Forelimb muscle (tissue), 1 donor: ENCODE measurements around the gene SERINC3. TPM values are rescaled to one million over a fixed set of nuclear protein-coding genes. Genes with fewer than 3 reads are reported as not detected.

Experiments
- DNase-seq: peaks from one replicate; pipeline ENCODE4 v3.0.0-alpha.2; 2013; ENCODE audit warnings: low read depth
- polyA plus RNA-seq: library from polyadenylated mRNA; unstranded; fragments of 120-200 nt; gene quantifications from one replicate; pipeline ENCODE4 v1.2.1, GENCODE V29; 2013; ENCODE audit not compliant: insufficient read length

Gene SERINC3
- polyA plus RNA-seq, 1 donor: 52.6 TPM

DNA sequence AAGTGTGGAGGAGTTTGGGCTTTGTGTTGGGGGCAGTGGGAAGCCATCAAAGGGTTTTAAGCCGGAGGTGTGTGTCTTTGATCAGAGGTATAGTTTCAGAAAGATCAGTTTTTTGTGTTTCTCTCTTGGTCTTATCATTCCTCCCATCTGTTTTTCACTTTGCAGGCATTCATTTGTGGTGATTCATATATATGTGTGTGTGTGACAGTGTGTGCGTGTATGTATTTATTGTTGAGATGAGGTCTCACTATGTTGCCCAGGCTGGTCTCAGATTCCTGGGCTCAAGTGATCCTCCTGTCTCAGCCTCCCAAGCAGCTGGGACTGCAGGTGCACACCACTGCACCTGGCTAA is 11.1 kb upstream of the SERINC3 start:
- no peak for DNase-seq

DNA sequence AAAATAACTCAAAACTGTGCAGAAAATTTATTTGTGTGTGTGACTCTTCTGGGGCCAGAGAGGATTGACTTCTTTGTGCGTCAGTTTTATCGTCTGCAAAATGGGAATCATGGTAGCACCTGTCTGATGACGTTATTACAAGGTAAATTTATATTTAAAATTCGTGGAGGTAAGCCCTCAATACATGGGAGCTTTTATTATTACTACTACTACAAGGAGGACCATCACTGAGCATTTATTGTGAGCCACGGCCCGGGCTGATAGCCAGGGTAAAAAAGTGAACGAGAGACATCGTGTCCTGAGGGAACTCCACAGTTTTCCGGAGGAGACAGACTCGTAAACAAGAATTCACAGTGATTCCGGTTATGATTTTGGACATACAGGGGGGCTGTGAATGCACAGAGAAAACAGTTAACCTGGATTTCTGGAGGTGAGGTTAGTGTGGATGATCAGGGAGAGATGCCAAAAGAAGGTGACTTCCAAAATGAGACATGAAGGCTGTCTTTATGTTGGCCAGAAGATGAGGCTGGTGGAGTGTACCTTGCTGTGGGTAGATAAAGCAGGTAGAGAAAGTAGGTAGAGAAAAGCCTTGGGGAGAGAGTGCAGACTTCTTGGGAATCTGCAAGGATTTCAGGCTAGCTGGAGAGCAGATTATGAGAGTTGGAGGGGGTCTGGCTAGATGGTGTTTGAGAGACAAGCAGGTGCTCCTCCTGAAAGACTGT is 10.6 kb upstream of the SERINC3 start:
- DNase-seq: no peak

DNA sequence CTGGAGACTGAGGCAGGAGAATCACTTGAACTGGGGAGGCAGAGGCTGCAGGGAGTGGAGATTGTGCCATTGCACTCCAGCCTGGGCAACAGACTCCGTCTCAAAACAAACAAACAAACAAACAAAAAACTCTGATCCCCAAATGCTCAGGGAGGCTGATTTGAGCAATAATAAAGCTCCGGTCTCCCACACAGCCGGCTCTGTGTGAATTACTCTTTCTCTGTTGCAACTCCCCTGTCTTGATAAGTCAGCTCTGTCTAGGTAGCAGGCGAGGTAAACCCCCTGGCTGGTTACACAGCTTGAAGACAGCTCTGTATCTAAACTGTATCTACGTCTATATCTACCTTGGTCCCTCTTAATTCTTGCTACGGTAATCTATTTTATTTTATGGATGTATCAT is 6.4 kb upstream of the SERINC3 start:
- no peak for DNase-seq

DNA sequence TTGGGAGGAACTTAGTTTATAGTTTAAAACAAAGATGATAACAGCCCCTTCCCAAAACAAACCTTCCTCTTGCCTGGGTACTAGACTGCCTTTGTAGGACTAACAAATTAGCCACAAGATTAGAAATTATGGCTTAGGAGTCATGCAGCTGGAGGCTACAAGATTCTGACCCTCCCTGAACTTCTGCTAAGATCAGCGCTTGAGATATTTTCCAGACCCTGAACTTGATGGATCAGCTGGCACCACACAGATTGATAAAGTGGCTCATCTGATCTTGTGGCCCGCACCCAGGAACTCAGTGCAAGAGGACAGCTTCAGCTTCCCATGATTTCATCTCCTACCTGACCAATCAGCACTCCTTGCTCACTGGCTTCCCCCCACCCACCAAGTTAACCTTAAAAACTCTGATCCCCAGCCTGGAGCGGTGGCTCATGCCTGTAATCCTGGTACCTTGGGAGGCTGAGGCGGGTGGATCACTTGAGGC is 5.9 kb upstream of the SERINC3 start:
- no peak for DNase-seq

DNA sequence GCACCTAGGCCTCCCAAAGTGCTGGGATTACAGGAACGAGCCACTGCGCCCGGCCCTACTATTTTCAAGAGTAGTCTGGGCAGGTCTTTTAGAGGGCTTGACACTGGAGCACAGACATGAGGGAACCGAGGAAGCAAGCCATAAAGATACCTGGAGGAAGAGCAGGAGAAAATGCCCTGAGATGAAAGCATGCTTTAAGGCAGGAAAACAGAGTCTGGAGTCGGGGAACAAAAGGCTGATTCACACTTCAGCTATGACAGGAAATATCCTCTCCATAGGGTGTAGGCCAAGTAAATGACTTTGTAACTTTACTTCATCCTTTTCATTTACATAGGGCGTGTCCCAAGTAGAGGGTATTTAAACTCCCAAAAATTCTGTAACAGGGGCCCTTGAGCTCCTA is 4.3 kb upstream of the SERINC3 start:
- DNase-seq: no peak

DNA sequence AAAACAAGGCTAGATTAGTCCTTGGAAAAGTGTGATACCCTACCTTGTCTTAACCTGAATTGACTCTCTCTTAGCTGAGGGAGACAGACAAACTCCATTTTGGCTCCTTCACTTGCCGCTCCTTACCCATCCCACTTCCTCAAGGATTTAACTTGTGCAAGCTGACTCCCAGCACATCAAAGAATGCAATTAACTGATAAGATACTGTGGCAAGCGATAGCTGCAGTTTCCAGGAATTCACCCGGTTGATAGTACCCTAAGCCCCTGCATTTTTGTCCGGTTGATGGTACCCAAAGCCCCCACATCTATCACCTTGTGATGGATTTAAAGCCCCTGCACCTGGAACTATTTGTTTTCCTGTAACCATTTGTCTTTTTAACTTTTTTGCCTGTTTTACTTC is 1.9 kb upstream of the SERINC3 start:
- DNase-seq: no peak

DNA sequence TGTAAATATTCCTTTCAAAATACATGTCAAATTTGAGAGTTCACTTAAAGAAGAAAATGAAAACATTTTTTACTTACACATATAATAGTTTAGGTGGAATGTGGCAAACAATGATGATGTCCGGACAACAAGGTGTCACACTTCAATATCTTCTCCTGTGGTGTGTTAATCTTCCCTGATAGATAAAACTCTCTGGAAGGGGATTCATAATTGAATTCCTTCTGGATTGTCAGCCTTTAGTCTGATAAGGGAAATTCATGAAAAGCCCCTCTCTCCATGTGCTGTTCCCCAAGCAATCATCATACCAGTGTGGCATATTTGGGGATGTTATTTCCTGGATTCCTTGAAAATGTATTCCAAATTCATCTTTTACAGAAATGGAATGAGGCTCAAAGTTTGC is 971 bp upstream of the SERINC3 start:
- DNase-seq: no peak

DNA sequence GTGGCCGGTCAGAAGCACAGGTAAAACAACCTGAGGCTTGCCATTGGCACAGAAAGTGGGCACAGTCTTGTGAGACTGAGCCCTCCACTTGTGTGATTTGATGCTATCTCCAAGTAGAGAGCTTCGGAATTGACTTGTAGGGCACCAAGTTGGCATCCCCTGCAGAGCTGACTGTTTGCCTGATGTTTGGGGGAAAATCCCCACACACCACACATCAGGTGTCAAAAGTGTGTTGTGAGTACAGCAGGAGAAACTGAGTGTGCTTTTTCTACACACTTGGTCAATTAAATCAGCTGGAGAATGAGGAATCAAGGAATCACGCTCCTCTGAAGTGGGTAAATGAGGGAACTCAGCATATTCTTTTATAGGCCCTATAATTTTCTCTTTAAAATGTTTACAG is 989 bp downstream of the SERINC3 start:
- DNase-seq: no peak

DNA sequence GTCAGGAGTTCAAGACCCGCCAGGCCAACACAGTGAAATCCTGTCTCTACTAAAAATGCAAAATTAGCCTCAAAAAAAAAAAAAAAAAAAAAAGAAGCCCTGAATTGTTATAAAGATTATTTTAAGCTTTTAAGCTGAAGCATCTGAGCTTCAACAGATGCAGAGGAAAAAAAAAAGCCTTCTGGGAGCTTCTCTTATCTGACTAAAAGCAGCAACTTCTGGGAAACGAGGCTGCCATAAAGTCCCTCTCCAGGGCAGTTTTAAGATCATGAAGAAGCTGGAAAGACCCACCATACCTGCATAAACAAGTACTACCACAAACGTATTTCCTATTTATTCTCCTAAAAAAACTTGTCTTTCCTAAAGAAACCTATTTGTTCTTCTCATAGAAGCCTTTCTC is 3.6 kb downstream of the SERINC3 start:
- no peak for DNase-seq

DNA sequence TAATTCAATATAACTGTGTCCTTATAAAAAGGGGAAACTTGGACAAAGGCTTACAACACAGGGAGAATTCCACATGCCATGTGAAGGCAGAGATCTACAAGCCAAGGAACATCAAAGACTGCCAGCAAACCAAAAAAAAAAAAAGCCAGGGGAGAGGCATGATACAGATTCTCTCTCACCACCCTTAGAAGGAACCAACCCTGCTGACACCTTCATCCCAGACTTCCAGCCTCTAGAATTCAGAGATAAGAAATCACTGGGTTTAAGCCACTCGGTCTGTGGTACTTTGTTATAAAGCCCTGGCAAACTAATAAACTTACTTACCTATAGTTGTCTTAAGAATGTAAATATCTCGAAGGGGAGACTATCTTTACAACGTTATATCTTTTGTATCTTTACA is 4.4 kb downstream of the SERINC3 start:
- DNase-seq: no peak

DNA sequence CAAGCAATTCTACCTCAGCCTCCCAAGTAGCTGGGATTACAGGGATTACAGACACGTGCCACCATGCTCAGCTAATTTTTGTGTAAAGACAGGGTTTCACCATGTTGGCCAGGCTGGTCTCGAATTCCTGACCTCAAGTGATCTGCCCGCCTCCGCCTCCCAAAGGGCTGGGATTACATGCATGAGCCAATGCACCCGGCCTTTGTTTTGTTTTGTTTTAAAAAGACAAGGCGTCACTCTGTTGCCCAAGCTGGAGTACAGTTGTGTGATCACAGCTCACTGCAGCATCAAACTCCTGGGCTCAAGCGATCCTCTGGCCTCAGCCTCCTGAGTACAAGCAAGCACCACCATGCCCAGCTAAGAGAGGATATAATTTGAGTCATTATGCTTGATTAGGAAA is 5.4 kb downstream of the SERINC3 start:
- no peak for DNase-seq

DNA sequence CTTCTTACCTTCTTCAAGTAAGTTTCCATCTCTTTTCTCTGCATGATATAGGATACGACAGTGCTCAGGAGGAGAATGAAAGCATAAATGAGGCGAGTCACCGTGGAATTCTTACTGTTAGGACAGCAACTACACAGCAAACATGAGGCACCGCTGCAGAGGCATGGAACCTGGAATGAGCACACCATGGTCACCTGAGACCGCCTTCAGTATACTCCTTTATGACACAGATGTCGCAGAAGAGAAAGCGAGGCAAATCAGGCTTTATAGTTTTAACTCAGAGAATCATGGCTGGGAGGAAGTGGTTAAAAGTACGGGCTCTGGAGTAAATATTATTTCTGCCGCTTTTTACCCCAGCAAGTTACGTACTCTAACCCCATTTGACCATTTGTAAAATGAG is 8.0 kb downstream of the SERINC3 start:
- no peak for DNase-seq

DNA sequence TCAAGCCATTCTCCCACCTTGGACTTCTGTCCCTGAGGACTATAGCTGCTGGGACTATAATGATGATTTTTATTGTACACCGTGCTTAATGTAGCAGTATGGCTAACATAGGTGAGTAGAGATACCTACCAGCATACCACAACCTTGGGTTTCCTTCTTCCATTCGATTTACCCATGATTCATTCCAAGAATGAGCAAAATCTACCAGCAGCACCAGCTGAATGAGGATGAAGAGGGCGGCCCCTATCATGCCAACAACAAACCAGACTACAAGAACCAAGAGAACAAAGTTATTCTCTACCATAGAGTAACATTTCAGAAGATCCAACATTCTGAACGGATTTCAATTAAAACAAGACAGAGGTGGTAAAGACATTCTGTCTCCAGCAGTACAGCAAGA is 12.1 kb downstream of the SERINC3 start:
- DNase-seq: no peak

DNA sequence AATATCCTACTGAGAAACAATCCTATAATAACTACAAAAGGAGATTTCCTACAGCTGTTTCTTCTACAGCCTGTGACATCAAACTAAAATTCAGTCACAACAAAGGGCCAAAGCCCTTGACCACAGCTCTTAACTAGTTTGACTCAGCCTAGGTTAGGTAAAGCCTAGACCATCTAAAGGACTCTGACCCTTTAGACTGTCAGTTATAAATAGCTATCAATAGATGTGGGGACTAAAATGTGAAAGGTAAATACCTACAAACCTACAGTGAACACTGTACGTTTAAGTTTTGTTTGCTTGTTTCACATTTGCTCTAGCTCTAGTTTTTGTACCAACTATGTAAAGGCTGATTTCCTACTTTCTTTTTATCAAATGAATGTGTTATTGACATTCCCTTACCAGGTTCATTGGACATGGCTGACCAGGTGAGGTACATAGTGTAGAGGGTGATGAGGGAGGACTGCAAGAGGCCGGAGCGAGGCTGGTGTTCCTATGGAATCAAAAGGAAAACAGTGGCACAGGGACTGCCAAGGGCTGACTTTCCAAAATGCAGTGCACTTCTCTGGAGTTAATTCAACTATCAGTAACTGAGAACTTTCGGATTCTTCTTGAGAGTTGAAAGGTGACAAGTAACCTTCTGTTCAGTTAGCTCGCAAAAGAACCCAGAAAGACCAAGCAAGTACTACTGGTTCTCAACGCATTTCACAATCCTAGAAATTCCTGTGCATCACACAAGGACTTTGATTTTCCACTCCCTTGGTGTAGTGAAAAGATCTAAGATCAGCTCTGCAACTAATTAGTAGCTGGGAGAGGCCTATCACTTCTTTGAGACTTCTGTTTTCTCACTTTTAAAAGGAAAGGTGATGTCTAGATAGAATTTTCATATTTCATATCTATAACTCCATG is 17.2 kb downstream of the SERINC3 start:
- DNase-seq: no peak

DNA sequence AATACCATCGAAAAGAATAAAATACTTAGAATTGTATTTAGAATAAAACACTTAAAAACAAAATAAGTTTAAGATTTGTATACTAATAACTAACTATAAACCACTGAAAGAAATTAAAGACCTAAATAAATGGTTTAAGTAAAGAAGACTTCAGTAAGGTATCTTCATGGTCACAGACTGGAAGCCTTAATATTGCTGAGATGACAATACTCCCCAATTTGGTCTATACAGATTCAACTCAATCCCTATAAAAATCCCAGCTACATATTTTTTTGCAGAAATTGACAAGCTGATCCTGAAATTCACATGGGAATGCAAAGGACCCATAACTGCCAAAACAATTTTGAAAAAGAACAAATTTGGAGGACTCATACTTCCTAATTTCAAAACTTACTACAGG is 18.9 kb downstream of the SERINC3 start:
- no peak for DNase-seq

DNA sequence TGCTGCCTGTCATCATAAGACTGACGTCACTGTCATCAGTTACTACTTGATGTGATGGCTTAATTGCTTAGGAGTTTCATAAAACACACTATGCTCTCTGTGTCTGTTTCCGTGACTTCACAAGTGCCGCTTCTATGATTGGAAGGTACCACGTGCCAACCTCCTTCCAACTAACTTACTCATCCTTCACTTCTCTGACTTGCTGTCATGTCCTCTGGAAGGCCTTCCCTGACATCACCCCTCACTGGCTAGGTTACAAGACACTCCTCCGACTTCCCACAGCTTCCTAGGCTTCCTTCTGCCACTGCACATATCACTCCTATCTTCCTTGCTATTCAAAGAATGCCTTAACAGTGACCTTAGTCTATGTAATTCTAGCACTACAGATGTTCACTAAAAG is 20.4 kb downstream of the SERINC3 start:
- DNase-seq: no peak

DNA sequence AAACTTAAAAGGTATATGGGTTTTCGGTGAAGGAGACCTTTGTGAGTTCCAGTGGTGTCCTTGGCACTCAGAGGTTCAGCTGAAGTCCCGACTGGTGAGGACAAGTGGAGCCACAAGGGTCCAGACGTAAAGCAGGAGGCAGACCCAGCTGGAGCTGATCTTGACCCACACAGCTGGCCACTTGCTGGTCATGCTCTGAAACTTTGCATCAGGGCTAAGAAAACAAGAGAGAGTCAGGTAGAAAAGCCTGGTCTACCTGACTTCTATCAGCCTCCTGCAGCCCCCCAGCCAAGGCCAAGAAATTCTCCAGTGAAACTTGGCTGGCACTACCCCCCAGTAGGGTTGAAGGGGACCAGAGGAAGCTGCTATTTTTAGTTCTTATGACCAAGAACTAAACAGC is 21.6 kb downstream of the SERINC3 start:
- no peak for DNase-seq

DNA sequence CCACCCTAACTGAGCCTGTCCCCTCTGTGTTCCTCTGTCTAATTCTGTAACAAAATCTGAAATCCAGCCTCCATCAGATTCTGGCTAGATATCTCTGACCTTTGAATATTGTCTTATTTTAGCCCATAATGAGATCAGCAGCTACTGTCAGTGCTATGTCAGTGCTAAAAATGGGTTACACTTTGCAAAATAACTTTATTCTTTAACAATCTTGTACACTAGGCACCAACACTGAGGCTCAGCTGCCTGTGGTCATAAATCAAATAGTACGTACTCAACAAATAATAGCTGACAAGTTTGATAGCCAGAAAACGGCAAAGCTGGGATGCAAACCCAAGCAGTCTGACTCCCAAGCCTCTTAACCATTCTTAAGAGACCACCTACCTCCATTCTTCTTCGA is 24.1 kb downstream of the SERINC3 start:
- DNase-seq: no peak

DNA sequence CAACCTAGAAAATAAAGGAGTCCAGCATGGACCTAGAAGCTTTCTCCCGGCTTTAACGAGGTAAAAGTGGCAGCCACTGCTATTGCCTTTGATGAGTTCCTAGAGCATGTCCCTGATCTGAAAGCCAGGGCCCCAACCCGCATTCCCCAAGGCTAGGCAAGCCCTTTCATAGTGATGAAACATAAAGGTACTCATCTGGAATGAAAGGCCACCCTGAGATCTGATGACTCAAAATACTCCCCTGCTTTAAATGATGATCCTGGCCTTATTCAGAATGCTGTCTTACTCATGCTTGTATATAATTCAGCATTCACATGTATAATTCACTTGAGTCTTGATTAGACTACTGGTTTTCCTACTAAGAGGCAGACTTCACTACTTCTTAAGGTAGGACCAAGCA is 24.9 kb downstream of the SERINC3 start:
- no peak for DNase-seq

DNA sequence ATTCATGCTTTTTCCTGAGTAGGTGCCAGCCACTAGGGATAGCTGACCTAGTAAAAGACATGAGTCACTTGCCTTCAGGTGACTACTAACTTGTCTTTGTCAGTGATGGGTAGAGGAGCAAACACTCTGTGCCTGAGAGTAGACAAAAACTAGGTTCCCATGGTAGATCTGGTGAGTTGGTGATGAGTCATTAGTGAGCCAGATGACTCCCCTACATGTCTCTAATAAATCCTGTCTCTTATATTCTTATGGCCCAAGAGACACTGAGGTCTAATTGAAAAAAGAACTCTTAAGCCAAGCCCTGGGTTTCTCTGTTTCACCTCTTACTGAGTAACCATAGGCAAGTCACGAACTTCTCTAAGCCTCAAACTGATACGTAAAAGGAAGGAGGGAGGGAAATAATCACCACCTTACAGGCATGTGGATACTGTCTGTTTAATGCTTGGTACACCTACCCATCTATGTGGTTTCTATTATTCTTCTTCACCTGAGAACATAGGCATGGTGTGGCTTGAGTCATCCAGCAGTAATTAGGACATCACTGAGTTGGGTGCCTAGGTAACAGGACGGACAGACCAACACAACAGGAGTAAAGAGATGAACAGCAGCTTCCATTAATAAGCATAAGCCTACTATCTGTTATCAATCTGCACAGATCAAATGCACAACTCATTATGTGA is 25.9 kb downstream of the SERINC3 start:
- DNase-seq: no peak

DNA sequence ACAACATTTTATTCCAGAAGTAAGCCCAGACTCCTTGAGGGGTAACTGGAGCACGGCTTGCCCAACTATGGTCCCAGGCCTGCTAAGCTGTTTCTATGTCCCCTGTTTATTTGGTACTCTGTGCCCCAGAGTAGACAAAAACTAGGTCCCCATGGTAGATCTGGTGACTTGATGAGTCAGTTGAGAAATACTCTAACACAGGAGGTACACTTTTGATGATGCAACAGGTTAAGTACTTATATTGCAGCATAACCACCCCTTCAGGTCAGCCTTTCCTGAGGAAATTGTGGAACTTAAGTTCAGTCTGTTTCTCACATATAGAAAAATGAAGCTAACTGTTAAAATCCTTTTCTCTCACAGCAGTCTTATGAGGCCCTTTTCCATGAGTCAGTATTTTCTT is 26.6 kb downstream of the SERINC3 start:
- no peak for DNase-seq

DNA sequence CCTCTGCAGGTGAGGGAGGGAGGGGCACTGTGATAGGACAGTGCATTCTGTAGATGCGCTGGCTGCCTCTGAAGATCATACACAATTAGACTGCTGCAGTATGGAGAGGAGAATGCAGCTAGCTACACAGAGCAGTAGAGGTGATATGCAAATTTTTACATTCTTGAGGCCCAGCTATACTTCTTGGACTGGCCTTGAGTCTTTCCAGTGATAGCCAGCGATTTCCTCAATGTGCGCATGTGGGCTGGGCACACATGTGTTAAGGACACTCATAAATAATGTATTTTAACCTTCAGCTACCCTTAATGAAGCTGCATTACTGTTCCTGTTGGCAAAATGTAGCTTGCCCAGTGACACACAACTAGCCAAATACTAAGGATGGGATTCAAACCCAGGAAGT is 27.2 kb downstream of the SERINC3 start:
- no peak for DNase-seq

DNA sequence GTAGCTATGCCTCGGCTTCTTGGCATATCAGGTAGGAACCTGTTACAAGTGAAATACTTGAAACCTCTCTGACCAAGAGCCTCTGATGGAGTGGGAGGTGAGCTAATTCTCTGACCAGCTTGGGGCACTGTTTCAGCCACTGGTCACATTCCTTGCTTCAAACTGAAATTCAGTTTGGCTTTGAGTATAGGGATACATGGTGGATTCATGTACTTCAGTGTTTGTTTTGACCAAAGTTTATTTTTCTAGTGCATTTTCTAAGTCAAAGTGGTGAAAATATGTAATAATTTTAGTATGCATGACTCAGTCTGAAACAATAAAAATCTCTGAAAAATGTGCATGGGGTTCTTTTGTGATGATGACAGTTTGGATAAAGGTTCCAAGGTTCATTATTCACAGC is 27.6 kb downstream of the SERINC3 start:
- no peak for DNase-seq
